GM18502 (cell line): Measurements from ENCODE around the gene GON7.
"Not testable (repeated sequence)": the region's sequence is repeated elsewhere in the genome, so short reads cannot be mapped to it uniquely, and the experiment has no call there.

Experiments
- ATAC-seq: cut with Tn5 transposase; IDR thresholded peaks from one replicate; pipeline ENCODE4 v1.9.1; 2021; ENCODE audit warnings: mild to moderate bottlenecking; ENCODE audit not compliant: unreplicated experiment, poor library complexity

Gene GON7

DNA sequence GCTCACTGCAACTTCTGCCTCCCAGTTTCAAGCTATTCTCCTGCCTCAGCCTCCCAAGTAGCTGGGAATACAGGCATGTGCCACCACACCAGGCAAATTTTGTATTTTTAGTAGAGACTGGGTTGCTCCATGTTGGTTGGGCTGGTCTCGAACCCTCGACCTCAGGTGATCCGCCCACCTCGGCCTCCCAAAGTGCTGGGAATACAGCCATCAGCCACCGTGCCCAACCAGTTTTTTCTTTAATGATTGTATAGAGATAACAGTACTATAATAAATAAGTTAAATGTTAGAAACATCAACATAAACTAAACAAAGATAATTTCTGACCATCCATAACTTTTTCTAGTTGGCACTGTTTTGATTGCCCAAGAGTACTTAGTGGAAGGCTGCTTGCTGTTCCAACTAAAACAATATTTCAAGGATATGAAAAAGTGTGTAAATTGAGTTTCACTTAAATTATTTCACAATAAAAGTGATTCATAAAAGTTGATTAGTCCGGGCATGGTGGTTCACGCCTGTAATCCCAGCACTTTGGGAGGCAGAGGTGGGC lies 5.6 kb downstream of the GON7 start:
- ATAC-seq = no peak

DNA sequence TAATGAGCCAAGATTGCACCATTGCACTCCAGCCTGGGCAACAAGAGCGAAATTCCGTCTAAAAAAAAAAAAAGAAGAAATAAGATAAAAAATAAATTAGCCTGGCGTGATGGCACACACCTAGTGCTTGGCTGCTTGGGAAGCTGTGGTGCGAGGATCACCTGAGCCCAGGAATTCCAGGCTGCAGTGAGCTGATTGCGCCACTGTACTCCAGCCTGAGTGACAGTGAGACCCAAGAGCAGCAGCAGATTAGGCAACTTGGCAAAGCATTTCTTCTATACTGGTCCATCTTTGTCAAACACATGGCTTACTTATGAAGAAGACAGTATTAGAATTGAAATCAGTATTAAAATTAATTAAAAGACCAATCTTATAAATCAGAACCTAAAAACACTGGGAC lies 6.3 kb downstream of the GON7 start:
- no peak for ATAC-seq

- no peak for ATAC-seq
These were observed 7.8 kb downstream of the GON7 start for GRCh38 chr14:93199031-93199430.

DNA sequence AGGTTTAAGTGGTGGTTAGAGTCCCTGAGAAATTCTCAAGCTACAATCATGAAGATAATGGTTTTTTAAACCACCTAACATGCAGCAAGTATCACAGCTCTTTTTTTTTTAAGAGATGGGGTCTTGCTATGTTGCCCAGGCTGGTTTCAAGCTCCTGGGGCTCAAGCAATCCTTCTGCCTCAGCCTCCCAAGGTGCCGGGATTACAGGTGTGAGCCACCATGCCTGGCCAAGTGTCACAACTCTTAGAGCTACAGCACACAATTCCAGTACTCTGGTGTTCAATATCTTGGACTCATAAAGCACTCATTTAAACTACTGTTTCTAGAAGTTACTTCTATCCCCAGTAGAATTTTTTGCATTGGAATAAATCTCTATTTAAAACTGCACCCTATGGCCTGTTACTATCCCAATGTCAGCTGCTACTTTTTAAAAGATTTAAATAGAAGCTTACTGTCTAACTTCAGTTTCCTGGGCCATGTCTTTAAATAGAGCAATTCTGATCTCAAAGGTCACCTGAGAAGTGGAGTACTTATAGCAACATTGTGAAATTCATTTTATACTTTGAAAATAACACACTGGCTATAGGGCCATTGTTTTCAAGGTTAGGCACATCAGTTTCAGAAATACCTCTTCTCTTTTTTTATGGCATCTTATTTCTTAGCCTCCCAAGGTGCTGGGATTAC lies 11.4 kb downstream of the GON7 start:
- no peak for ATAC-seq

- no peak for ATAC-seq
These were observed 19.9 kb downstream of the GON7 start for GRCh38 chr14:93186956-93187355.

GRCh38 chr14:93186466-93186865 lies 20.4 kb downstream of the GON7 start:
- ATAC-seq = no peak

DNA sequence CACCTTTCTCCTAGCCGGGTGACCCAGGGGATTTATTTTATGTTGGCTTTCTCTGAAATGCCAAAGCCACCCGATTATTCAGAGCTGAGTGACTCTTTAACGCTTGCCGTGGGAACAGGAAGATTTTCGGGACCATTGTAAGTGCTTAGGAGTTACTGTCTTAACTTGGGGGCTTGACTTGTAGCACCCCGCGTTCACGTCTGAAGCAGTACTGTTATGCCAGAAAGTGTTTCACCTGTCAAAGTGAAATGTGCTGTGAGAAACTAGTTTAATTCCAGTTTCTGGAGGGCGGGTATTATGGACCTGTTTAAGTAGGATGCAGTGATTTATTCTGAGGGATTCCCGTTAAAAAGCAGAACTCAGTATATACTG lies 21.5 kb downstream of the GON7 start:
- ATAC-seq = peak; percentile 10

- ATAC-seq = peak; percentile 83
These were observed 22.2 kb downstream of the GON7 start, which contains the start of the genes LYSET and MOAP1 for GRCh38 chr14:93184391-93185348. Gene LYSET (plus strand): TSS chr14:93185317. CDS start chr14:93185406, 89 bp downstream. Gene MOAP1 (minus strand): TSS chr14:93184897. CDS start chr14:93184242, 655 bp downstream.

DNA sequence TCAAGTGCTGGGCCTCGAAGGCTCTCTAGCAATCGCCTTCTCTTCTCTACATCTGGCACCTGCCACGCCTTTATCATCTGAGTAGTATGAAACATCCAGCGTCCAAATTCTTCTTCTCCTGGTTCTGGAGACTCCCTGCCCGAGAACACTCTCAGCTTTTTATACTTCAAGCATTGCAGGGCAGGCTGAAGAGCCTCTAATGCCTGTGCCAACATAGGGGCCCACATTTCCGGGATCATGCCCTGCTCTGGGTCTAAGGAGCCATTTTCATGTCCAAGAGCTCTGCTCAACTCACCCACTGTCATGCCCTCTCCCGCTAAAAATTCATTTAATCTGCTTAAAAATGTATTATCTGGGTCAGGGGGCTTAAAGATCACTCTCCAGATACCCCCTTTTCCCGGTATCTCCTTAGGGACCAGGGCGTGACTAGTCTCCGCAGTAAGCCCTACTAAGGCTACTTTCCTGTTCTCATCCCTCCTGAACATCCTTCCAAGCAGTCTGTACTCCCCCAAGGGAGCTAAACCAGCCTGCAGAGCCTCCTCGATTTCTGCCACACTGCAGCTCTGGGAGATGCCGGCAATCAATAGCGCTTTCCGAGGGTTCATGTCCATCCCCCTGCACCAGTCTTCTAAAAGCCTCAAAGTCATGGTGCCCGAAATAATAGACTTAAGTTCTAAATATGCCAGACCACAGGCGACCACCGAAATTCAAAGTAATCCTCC lies 23.1 kb downstream of the GON7 start:
- no peak for ATAC-seq

DNA sequence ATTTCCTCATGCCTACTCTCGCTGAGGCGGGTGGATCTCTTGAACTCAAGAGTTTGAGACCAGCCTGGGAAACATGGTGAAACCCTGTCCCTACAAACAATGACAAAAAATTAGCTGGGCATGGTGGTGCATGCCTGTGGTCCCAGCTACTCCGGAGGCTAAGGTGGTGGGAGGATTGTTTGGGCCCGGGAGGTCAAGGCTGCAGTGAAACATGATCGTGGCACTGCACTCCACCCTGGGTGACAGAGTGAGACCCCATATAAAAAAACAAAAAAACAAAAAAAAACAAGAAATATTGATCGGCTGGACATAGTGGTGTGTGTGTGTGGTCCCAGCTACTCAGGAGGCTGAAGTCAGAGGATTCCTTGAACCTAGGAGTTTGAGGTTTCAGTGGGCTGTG lies 31.4 kb downstream of the GON7 start:
- no peak for ATAC-seq

- ATAC-seq = not testable (repeated sequence)
These were observed 32.1 kb downstream of the GON7 start for GRCh38 chr14:93174731-93175130.

DNA sequence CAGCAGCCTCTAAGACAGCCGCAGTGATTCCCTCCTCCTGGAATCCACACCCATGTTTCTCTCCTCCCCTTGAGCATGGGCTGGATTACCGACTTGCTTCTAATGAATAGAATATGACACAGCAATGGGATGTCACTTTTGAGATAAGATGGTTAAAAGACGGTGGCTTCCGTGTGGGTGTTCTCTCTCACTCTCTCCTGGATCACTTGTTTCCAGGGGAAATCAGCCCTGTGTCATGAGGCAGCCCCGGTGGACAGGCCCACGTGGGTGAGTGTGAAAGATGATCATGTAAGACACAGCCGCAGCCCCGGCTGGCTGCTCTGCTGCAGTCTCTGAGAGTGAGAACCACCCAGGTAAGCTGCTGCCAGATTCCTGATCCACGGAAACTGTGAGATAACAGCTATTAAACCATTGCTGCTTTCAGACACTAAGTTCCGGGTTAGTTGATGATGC lies 32.9 kb downstream of the GON7 start:
- no peak for ATAC-seq

- no peak for ATAC-seq
These were observed 35.5 kb downstream of the GON7 start for GRCh38 chr14:93171376-93171775.

- not testable (repeated sequence) for ATAC-seq
These were observed 36.7 kb downstream of the GON7 start for GRCh38 chr14:93170141-93170540.

DNA sequence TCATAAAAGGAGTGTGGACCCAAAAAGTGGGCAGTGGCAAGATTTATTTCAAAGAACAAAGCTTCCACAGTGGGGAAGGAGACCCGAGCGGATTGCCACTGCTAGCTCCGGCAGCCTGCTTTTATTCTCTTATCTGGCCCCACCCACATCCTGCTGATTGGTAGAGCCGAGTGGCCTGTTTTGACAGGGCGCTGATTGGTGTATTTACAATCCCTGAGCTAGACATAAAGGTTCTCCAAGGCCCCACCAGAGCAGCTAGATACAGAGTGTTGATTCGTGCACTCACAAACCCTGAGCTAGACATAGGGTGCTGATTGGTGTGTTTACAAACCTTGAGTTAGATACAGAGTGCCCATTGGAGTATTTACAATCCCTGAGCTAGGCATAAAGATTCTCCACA lies 37.2 kb downstream of the GON7 start:
- ATAC-seq = not testable (repeated sequence)

- ATAC-seq = not testable (repeated sequence)
These were observed 38.3 kb downstream of the GON7 start for GRCh38 chr14:93168610-93169009.

DNA sequence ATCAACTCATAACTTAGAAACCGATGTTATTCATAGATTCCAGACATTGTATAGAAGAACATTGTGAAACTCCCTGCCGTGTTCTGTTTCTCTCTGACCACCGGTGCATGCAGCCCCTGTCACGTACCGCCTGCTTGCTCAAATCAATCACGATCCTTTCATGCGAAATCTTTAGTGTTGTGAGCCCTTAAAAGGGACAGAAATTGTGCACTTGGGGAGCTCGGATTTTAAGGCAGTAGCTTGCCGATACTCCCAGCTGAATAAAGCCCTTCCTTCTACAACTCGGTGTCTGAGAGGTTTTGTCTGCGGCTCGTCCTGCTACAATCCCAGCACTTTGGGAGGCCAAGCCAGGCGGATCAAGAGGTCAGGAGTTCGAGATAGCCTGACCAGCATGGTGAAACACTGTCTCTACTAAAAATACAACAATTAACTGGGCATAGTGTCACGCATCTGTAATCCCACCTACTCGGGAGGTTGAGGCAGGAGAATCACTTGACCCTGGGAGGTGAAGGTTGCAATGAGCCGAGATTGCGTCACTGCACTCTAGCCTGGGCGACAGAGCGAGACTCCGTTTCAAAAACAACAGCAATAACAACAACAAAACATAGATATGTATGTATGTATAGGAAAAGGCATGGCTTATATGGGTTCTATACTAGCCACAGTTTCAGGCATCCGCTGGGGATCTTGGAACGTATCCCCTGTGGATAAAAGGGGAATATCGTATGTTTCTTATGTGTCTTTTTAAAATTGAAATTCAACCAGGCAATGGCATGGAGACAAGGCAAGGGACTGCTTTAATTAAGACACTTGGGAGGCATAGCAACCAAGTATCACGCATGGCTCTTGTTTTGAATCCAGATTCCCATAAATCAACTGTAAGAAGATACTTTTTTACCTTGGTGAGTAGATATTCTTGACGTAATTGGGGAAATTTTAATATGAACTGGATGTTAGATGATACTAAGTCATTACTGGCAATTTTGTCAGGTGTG lies 41.3 kb downstream of the GON7 start:
- not testable (repeated sequence) for ATAC-seq

DNA sequence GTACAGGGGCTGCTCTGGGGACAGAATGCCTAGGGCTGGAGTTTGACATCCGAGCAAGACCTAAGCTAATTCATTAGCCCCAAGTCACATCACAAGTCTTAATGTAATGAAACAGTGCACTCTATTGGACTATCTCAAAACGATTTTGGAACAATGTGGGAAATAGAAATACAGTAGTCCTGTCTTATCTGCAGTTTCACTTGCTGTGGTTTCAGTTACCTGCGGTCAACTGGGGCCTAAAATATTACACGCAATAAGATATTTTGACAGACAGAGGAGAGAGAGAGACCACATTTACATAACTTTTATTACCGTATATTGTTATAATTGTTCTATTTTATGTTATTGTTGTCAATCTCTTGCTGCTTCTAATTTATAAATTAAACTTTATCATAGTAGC lies 43.3 kb downstream of the GON7 start:
- no peak for ATAC-seq

DNA sequence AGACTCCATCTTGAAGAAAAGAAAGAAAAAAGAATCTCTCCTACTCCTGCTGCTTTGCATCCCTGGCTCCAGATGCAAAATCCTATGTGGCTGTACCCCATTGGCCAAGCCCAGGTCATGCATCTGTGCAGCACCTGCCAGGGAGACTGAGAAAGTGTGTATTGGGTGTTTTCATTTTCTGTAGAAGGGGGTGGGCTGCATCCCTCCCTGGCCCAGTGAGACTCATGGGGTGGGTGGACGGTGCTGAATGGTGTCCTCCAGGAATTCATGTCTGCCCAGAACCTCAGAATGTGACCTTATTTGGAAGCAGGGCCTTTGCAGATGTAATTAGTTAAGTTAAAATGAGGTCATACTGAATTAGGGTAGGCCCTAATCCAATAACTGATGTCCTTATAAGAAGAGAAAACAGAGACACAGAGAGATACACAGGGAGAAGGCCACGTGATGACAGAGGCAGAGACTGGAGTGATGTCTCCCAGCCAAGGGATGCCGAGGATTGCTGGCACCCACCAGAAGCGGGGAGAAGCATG lies 45.4 kb downstream of the GON7 start:
- ATAC-seq = no peak
